ENCODE measurements around the gene MDFIC.
A peak's percentile ranks its signal among the peaks of the same experiment; 100 is the strongest.
"Not testable (repeated sequence)": the region's sequence is repeated elsewhere in the genome, so short reads cannot be mapped to it uniquely, and the experiment has no call there.

Gene MDFIC

GRCh38 chr7:114922026-114922651 is at the start of gene MDFIC:
Gene MDFIC, plus strand, starts transcription at chr7:114922094. Its CDS starts 940 bp downstream, at chr7:114923034.
- DNase-seq (ENCODE audit: low read depth): peak; percentile 30

GRCh38 chr7:114874170-114874569 is 47.7 kb upstream of the MDFIC start:
- DNase-seq (ENCODE audit: low read depth): no peak

GRCh38 chr7:114875186-114875585 is 46.7 kb upstream of the MDFIC start:
- DNase-seq (ENCODE audit: low read depth): no peak

GRCh38 chr7:114879554-114879953 is 42.3 kb upstream of the MDFIC start:
- DNase-seq (ENCODE audit: low read depth): no peak

GRCh38 chr7:114885836-114886235 is 36.1 kb upstream of the MDFIC start:
- no peak for DNase-seq (ENCODE audit: low read depth)

DNA sequence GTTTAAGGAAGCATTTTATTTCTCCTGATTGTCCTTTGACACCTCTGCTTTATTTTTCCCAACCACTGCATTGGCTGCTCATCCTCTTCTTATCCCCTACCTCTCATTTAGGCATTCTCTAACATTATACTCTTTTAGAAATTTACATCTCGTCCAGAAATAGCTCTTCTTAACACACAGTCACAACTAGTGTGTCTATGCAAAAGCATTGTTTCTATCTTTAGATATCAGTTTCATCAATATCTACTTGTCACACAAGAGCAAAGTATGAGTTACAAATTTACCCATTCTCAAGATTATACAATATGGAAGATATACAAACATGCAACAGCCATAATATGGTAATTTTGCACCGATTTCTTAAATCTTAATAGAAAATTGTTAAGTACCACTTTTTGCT is 35.7 kb upstream of the MDFIC start:
- no peak for DNase-seq (ENCODE audit: low read depth)

DNA sequence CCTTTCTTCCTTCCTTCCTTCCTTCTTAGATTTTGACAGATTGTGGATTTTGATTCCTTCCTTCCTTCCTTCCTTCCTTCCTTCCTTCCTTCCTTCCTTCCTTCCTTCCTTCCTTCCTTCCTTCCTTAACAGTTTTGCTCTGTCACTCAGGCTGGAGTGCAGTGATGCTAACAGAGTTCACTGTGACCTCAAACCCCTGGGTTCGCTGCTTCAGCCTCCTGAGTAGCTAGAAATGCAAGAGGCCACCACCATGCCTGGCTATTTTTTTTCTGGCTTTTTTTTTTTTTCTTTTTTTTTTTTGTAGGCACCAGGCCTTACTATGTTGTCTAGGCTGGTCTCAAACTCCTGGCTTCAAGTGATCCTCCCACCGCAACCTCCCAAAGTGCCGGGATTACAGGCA is 32.8 kb upstream of the MDFIC start:
- DNase-seq (ENCODE audit: low read depth): not testable (repeated sequence)

DNA sequence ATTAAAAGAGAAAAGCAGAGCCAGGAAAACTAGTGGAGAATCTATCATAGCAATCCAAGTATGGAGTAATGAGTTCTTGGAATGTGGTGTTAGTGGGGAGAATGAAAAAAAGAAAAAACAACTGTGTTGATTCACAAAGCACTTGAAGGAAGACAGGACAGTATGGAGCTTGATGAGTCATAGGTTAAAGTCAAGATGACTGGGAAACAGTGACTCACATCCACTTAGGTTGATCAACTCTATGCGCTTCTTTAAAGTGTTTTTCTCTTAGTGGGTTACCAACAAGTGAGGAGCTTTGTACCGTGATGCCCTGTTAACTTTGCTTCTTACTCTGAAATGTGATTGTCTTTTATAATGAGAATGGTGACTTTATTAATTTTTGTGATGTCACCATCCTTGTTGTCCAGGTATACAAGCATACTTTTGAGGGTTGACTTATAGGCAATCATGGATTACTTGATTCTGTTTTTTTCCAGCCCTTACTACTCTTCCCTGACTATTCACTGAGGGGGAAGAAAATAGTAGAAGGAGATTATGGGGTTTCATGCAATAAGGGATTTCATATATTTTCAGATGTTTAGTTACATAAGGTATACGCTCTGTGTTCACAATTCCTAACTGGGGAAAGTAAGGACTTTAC is 32.1 kb upstream of the MDFIC start:
- no peak for DNase-seq (ENCODE audit: low read depth)

- DNase-seq (ENCODE audit: low read depth): no peak
These were observed 31.3 kb upstream of the MDFIC start for GRCh38 chr7:114890561-114890960.

DNA sequence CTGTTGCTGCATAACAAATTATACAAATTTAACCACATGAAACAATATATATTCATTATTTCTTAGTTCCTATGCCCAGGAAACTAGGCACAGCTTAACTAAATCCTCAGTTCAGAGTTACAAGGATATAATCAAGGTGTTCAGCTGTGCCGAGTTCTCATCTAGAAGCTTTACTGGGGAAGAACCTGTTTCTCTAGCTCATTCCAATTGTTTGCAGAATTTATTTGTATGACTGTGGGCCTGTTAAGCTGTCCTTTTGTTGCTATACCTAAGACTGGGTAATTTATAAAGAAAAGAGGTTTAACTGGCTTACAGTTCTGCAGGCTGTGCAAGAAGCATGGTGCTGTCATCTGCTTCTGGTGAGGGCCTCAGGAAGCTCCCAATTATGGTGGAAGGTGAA is 21.8 kb upstream of the MDFIC start:
- DNase-seq (ENCODE audit: low read depth): no peak

GRCh38 chr7:114901771-114902170 is 20.1 kb upstream of the MDFIC start:
- DNase-seq (ENCODE audit: low read depth): no peak

DNA sequence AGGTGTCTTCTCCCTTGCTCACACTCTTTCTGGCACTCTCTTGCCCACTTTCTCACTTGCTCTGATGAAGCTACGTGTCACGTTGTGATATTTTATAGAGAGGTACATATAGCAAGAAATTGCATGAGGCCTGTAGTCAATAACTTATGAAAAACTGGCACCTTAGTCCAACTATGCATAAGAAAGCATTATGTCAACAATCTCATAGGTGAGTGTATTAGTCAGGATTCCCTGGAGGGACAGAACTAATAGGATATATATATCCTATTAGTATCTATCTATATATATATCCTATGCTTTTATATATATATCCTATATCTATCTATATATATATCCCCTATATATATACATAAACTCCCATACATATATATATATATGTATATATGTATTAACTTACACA is 18.8 kb upstream of the MDFIC start:
- no peak for DNase-seq (ENCODE audit: low read depth)

DNA sequence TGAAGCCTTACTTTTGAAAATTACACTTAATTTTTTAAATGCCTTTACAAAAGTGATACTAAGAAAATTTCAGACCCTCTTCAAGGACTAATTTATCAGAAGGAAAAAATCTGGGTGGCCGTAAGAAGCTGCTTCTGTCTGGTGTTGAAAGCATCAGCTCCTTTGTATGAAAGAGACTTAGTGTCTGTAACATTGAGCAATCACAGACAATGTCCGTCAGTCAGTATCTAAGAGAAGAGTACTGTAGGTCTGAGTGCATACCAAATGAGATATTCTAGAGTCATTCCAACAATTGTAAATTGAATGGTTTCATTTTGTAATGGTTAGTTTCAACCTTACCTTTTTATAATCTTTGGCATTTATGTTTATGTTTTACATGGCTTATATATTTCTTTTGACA is 11.1 kb upstream of the MDFIC start:
- no peak for DNase-seq (ENCODE audit: low read depth)

DNA sequence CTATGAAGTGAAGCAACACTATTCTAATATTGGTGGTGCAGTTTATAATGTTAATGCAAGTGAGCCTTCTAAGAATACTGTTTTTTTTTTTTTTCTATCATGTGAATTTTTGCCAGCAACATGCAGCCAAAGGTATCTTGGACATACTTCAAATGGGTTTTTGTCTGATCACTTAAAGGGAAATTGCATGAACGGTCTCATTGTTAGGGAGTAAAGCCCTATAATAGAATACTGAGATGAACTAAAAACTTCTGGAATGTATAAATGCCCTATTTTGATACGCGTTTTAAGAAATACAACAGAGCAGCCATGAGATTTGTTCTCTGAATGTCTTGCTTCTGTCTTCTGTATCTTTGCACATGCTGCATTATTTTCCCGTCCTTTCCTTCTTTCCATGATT is 10.5 kb upstream of the MDFIC start:
- DNase-seq (ENCODE audit: low read depth): no peak

DNA sequence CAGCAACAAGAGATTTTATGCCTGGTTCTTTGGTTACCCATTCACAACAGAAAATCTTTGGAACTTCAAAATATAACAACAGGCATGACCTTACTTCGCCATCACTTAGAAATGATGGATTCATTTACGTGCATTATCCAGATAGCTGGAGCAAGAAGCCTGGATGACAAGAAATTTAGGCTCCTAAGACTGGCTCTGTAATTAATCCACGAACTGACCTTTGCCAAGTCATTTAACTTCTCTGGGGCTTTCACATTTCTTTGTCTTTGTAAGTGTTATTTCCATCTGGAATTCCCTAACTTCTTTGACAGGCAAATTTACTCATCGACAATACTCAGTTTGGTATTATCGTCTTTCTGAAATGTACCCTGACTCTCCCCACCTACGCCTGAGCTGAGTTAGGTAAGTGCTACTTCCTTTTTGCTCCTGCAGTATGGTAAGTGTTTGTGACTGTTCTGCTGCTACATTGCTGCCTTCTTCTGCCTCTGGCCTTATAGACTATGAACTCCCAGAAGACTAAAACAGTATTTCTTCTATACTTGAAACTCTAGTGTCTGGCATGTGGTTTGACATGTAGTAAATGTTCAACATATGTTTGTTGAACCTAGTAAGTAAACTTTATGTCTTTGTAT is 5.5 kb upstream of the MDFIC start:
- DNase-seq (ENCODE audit: low read depth): no peak

DNA sequence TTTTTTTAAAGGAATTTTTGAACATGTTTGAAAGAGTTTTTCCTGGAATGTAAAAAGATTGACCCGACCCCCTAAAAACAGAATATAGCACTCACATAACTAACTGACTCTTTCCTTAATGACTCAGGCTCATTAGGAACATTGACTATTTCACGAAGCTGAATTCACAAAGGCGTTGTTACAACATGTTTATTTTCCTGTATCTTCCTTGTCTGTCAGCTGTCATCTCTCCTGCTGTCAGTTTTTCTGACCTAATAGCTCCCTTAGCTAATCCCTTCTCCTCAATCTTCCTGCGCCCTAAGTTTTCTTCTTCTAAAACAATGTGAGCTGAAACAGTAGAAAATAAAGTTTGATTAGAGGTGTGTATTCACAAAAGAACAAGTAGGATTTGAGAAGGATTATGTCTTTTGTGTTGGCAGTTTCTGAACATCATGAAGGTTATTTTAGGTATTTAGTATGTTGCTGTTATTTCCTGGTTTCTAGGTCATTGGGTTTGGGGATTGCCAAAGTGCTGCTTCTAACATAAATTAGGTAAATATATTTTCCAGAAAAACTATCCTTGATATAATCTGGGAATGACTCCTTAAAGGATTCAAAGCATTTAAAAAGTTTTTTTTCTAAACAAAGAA is 4.6 kb upstream of the MDFIC start:
- no peak for DNase-seq (ENCODE audit: low read depth)

DNA sequence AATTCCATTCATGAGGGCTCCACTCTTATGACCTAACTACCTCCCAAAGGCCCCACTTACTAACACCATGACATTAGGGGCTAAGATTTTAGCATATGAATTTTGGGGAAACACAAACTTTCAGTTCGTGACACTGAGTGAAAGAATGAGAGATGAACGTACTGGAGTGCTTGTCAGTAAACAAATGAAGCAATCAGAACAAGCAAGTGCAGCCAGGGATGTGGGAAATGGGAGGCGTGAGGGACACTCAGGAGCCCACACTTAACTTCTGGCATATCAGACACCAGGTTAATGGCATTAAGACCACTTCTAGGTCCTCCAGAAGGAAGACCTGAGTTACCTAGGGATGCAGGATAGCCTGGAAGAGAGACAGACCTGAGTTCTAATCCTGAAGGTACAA is 2.3 kb upstream of the MDFIC start:
- DNase-seq (ENCODE audit: low read depth): no peak

GRCh38 chr7:114921631-114922025 is 266 bp upstream of the MDFIC start:
- no peak for DNase-seq (ENCODE audit: low read depth)

- no peak for DNase-seq (ENCODE audit: low read depth)
These were observed 933 bp downstream of the MDFIC start for GRCh38 chr7:114922652-114923402.

GRCh38 chr7:114923403-114923713 is 1.5 kb downstream of the MDFIC start:
- no peak for DNase-seq (ENCODE audit: low read depth)

- DNase-seq (ENCODE audit: low read depth): no peak
These were observed 2.3 kb downstream of the MDFIC start for GRCh38 chr7:114924038-114924712.

GRCh38 chr7:114925434-114925833 is 3.5 kb downstream of the MDFIC start:
- DNase-seq (ENCODE audit: low read depth): no peak

Data from stimulated activated CD8-positive, alpha-beta memory T cell treated with anti-CD3 and anti-CD28 coated beads, Interleukin-12 subunit alpha, Interleukin-12 subunit beta, amount 100 ng/mL, for 1 hour (primary cell).